Stimulated activated naive CD4-positive, alpha-beta T cell treated with Interleukin-2 at 50 U/mL for 16 hours (primary cell): ENCODE measurements around the gene CTTN.

Source experiments
- DNase-seq: peaks from one replicate; lab custom pipeline; 2025; lab: John Stamatoyannopoulos, UW

Gene CTTN

DNA sequence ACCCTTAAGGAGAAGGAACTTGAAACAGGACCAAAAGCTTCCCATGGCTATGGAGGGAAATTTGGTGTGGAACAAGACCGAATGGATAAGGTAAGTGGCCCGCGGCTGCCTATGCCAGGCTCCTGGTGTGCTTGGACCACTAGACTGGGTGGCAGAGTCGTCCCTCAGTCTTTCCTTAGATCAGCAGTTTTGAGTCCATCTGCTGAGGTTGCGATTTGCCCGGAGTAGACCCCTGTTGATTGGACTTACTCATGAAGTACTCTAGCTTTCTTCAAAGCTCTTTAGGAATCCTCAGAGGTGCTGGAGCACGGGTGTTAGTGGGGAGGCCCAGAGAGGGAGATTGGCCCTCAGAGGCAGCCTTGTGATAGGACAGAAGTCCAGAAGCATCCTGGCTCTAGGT lies 11.5 kb downstream of the CTTN start:
- DNase-seq: no peak

DNA sequence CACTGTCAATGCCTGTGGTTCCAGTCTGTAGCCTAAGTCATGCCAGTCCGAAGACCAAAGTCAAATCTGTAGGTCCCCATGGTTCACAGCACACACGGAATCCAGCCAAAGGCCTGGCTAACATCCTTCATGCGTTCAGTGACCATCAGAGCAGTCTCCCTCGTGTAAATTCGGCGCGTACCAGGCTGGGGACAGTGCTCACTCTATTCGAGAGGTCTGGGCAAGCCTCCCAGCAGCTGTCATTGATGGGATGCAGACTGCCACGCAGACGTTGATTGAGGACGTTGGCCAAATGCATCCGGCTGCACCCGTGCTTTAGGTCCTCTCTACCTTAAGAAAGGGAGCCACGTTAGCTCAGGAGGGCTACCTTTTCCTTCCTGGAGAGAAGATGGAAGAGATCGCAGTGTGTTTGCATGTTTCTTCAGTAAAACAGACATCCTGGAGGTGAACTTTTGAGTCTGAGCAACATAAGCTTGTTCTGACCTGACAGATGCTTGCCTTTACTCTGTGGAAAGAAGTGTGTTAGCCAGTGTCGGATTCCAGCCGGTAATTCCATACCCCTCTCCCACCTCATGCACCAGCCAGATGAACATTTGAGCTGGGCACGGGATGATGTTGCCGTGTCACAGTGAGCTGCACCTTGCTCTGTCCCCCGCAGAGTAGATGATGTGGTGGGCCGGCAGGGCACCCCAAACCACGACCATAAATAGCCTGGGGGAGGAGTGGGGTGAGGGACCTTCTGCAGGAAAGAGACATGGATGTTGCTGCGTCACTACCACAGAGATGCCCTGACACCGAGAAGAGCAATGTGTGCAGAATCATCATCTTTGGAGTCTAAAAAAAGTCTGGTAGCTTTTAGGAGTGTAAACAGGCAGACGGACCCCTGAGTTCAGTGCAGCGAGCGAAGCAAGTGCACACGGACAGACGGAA lies 12.2 kb downstream of the CTTN start:
- DNase-seq: no peak

DNA sequence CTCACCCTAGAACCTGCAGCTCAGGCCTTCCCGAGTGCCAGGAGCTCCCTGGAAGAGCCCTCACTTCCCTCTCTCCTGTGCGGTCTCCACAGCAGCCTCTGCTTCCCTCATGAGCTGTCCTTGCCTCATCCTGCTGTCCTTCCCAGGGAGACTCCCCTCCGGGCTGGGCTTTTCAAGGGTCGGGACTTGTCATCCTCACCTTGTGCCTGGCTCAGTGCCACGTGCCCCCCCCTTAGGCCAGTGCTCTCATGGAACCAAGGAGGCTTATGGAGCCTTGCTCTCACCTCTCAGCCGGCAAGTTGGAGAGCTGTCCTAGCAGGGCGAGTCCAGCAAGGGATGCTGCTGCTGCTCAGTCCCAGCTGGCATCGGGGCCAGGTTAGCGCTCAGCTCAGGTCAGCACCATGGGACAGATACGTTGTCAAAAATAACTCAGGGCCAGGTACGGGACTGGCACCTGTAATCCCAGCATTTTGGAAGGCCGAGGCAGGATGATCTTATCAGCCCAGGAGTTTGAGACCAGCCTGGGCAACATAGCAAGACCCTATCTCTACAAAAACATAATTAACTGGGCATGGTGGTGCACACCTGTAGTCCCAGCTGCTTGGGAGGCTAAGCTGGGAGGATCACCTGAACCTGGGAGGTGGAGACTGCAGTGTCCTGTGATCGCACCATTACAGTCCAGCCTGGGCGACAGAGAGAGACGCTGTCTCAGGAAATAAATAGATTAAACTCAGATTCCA lies 13.6 kb downstream of the CTTN start:
- DNase-seq: no peak

DNA sequence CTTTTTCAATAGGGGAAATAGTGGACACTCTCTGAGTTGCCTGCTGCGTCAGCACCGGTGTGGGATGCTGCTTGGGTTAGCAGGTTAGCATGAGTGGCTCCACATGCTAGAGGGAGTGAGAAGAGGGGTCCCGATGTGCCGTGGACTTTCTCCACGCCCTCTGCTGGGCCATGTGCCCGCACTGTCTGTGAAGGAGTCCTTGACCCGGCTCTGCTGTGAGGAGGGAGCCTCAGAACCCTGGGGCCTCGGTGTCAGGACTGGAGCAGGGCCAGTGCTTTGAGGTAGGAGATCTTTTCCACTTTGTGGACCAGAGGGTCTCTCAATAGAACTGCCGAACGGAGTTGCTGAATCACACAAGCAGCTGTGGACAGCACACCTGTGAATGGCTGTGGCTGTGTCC lies 14.8 kb downstream of the CTTN start:
- DNase-seq: no peak

DNA sequence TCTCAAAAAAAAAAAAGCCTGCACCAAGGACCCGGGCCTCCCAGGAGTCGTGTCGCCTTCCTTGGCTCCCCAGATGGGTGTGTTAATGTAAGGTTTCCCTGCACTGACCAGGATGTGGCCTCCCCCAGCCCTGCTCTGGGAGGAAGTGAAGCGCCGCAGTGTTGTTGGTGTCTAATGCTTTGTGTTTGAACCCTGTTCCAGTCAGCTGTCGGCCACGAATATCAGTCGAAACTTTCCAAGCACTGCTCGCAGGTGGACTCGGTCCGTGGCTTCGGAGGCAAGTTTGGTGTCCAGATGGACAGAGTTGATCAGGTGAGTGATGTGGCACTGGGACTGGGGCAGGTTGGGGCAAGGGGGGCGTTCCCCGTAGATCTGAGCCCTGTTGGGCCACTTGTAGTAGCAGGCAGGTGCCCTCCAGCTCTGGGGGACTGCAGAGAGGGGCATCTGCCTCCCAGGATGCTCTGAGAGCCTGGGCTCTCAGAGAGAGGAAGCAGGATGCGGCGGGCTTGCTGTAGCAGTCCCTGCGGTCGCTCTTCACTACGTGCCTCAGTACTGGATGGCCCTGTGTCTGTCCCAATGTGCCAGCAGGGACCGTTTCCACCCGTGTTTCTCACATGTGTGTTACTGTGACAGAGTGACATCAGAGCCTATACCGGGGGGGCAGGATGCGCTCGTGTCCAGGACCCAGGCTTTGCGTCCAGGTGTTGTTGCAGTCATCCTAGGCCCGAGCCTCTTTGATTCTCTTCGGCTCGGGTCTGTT lies 16.2 kb downstream of the CTTN start:
- no peak for DNase-seq

DNA sequence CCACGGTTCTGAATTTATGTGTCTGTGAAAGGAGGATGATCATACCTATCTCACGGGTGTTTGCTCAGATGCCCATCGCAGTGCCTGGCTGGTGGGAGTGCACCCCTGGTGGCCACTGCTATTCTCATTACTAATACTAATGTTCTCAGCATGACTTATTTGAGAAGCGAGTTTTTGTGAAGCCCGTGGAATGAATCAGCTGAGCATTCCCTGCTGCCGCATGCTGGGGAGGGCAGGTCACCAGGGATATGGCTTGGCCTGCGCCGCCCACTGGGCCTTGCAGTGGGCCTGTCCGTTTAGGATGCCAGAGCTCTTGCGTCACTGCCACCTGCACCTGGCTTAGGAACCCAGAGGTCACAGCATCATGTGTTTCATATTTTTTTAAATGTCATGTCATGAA lies 16.9 kb downstream of the CTTN start:
- DNase-seq: no peak

DNA sequence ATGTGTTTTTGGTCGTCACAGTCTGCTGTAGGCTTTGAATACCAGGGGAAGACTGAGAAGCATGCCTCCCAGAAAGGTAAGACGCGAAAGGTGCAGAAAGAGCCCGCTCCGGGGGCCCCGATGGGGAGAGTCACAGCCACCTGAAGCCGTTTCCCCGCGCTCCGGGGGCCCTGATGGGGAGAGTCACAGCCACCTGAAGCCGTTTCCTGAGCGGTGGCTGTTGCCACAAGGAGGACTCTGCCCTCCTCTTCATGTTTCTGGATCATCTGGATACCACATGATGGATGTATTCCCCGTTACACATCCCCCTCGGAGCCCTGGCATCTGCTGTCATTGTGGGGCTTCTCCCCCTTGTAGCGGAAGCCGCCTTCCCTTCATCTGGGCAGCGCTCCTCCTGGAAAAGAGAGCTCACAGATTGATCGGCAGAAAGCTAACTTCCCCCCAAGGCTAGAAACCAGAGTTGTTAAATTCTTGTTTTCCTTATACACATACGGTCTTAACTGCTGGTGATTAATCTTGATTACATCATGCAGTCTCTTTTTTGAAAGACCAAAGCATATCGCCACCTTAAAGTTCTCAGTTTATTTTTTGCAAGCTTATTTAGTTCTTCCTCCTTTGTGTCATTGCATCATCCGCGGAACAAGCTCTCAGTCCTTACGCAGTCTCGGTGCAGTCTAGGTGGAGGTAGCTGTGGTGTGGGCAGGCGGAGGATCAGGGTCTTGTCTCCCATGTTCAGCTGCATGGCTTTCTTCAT lies 17.5 kb downstream of the CTTN start:
- DNase-seq: no peak

DNA sequence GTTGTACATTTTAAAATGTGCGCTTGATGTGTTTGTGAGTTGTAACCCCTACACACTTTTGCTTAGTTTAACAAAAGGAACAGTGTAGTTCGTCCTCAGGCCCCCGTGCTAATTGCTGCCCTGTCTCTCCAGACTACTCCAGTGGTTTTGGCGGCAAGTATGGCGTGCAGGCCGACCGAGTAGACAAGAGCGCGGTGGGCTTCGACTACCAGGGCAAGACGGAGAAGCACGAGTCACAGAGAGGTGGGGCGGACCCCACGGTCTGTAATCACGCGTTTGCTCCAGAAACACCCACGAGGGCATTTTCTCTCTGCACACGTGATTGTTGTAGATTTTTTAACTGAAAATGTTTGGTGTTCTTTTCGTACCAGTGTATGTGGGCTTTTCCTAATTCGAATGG lies 18.6 kb downstream of the CTTN start:
- no peak for DNase-seq

DNA sequence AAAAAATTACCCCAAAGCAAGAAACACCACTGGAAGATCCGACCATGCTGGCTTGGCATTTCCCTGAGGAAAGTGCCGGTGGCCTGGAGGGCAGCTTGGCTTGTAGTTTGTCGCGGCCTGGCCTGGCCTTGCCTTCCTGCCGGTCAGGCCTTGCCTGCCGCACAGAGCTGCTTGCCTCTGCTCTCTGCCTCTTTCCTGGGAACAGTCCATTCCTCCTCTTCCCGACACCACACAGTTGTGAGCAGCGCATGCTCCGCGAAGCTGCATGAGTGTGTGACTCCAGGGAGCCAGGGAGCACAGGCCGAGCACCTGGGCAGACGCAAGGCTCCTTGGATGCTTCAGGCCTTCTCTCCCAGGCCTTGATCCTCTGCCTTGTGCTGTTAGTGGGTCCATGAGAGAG lies 19.8 kb downstream of the CTTN start:
- DNase-seq: no peak

DNA sequence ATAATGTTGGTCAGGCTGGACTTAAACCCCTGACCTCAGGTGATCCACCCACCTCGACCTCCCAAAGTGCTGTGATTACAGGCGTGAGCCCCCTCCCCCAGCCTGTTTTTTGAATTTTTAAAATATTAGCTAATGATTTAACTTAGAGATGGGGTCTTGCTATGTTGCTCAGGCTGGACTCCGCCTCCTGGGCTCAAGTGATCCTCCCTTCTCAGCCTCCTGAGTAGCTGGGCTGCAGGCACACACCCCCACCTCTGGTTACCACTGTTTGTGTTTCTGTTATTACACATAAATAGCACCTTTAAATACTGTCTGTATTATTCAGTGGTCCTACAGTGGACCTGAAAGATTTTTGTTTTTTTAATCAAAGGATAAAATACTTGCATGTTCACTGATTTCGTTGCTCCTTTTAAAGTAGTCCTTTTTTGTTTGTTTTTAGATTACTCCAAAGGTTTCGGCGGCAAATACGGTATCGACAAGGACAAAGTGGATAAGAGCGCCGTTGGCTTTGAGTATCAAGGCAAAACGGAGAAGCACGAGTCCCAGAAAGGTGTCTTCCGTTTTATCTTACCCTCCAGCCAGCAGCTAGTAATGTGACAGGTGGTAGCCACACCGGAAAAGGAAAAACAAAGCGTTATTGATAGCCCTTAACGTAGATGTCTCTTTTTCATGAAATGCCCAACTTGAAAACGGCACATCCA lies 21.1 kb downstream of the CTTN start:
- DNase-seq: no peak

DNA sequence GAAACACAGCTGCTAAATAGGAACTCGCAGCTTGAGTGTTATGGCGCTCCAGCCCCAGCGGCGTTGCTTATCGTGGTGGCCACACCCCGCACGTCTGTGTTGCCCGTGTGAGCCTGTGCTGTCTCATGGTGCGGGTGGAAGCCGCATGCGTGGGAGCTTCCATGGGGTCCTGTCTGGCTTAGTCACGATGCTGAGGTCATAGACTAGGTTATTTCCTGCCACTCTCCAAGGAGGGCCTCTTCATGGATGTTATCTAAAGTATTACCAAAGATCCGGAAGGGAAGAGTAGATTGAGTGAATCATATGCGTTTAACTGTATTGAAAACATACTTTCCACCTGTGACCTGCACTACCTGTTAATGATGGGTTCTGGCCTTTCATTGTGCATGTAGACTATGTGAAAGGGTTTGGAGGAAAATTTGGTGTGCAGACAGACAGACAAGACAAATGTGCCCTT lies 21.7 kb downstream of the CTTN start:
- DNase-seq: no peak

DNA sequence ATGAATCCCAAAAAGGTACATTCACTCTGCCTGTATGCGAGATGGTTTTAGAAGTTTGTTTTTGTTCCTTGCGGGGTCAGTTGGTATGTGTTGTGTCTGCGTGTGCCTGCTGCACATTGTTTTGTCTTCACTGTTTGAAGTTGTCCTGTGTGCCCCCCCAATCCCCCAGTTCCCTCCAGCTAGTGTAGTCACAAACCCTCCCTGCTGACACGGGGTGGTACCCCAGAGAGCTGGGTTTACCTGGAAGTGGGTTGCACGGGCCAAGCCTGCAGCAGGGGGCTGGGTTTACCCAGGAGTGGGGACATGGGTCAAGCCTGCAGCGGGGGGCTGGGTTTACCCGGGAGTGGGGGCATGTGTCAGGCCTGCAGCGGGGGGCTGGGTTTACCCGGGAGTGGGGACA lies 22.2 kb downstream of the CTTN start:
- no peak for DNase-seq

DNA sequence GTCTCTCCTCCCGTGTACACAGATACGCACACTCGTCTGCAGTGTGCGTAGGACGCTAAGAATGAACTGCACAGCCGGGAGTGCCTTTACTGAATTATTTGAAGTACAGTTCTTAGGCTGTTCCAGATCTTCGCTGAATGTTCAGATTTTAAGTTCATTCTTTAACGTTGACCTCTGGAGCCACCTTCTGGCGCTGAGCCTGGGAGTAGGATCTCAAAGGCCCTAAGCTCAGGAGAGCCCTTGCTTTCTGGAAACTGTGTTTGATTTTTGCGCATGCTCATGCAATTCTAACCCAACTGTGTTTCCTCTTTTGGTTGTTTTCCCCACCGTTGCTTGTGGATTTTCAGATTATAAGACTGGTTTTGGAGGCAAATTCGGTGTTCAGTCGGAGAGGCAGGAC lies 22.8 kb downstream of the CTTN start:
- DNase-seq: no peak

DNA sequence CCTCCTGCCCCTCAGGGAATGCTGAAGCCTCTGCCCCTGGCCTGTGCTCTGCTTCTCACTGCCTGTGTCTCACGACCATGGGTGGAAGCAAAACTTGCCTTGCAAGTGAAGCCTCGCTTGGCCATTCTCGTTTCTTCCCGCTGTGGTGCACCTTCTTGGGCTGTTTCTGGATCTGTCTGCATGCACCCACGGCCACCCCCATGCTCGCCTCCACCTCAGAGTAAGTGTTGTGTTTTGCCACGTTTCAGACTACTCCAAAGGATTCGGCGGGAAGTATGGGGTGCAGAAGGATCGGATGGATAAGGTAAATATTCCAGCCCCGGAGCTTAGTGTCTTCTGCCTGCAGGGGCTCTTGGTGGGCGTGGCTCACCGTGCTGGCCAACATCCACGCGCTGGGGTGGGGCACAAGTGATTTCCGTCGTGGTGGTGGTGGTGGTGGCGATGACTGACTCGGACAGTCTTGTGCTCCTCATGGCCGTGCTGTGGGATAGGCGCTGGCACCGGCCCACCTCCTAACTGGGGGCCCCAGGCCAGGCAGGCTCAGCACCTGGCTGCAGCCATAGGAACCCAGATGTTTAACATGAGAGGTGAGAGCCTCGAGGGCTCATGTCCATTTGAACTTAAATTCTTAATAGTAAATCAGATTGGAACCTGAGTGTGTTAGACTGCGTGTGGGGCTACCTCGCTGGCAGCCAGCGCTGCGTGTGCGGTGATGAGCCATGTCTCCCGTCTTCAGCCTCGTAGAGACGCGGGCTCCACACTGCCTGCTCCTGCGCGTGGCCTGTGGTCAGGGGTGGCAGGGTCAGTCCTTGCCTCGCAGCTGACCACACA lies 24.6 kb downstream of the CTTN start:
- no peak for DNase-seq

DNA sequence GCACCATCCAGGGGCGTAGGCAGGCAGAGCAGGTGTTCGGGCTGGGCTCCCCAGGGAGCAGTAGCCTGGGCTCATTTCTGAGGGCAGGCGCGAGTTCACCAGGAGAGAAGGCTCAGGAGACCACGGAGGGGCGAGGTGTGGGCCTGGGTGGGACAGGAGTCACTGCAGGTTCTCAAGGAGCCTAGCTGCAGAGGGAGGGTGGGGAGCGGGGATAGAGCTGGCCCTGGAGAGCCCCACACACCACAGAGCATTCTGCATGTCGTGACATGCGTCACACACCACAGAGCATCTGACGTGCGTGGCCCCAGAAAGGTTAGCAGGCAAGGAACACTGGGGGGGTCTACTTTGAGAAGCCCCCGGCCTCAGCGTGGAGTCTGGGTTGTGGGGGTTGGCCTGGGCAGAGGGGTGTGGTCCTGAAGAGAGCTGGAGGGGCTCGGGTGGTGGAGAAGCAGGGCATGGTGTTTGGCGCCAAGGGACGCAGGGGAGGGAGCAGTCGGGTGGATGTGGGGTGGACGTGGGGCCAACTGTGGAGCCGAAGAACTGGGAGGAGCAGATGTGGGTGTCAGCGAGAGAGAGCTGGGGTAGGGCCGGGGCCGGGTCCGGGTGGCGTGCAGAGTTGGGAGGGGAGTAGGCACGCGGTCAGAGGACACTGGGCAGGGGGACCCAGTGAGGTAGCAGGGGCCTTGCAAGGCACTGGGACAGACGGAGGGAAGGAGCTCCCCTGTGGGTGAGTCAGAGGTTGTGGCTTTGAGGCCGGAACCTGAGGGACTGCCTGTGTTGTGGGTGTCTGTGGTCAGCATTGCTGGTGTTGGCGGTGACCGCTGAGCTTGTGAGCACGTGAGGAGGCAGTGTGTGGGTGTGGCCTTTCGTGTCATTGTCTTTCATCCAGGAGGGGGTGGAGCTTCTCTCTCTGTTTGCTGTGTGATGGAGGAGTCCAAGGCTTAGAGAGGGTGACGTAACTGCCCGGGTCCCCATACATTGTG lies 25.5 kb downstream of the CTTN start:
- peak; percentile 31 for DNase-seq

DNA sequence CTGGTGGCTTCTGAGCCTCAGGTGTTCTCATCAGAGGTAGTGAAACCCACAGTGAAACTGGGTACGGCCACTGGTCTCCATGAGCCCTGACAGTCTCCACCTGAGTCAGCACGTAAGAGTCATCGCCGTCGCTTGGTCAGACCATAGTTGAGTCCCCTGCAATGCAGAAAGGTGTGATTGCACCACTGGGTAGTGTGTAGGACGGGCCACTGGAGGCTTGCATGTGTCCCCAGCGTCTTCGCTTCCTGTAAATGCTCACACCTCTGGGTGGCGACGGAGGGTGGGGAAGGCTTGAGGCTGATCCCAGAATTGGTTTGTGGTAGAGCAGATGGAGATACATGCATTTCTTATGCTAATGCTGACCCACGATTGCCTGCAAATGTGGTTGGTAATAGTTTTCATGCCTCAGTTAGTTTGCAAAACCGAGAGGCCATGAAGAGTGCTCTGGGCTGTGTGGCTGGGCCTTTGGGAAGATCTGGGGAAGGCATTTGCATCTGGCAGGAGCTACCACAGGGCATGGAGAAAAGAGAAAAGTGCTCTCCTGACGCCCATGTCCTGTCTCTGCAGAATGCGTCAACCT lies 26.5 kb downstream of the CTTN start:
- no peak for DNase-seq

DNA sequence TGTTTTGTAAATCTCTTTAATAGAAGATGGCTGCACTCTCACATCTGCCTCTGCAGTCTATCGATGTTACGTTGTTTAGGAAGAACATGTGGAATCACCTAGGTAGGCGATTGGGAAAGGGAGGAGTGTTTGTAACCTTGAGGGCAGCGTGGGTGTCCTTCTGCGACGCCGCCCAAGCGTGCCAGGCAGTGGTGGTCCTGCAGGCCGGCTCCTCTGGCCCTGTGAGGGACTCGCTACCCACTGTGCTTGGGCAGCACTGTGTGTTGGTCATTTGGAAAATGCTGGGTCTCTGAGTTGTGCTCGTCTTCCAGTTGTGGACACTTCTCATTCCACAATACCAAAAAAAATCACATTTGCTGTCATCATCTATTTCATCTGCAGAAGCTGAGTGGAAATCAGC lies 29.1 kb downstream of the CTTN start:
- no peak for DNase-seq

DNA sequence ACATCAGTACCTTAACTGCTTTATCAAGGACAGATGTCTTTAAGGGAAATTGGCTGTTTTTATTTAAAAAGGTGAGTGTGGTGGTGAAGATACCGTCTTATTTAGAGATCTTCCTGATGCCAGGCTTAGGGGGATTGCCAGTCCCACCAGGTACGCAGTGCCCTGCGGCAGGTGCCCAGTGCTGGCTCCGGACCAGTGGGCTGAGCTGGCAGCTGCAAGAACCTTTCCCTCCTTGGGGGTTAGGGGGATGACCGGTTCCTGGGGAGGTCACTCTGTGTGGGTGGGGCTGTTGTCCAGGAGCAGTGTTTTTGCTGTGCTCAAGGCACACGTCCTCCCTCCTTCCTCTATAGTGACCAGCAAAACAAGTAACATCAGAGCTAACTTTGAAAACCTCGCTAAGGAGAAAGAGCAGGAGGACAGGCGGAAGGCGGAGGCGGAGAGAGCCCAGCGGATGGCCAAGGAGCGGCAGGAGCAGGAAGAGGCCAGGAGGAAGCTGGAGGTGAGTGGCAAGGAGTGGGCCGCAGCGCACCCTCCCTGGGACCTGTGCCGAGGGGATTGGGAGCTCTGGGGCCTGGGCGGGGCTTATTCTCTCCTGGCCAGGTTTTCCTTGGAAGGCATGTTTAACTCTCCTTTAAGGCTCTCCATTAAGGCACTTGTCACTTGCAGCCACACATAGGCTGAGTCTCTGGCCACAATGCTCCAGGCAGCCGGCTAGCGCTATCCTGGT lies 30.5 kb downstream of the CTTN start:
- no peak for DNase-seq
